Measurements from ENCODE around the gene CES1.

DNA sequence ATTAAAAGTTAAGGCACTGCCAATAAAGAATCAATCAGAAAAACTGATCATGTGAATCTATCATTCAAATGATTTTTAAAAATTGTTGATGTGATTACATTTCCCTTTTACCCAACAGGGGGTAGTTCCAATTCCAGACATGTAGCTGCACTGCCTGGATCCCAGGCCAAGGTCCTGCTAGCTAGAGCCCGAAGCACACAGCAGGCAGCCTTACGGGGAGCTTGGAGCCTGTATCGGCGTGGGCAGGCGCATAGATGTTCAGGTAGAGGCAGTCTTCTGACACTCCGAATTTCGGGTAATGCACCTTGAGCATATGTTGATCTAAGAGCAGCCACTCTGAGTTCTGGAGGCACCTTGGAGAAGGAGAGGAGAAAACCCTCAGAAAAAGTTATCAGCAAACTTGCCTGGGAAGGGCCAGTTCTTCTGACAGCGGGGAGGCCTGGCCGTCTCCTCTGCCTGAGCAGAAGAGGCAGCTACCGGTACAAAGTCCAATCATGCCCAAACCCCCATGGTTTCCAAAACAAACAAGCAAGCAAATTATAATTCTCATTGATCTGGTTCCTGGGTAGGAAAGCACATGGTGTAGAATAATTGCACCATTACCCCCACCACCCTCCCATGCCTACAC lies 38.6 kb upstream of the CES1 start:
- no peak for TF ChIP-seq JUN (CRISPR knock-in tag; IDR thresholded peaks at IDR 0.05)
- no peak for TF ChIP-seq CTCF (IDR thresholded peaks at IDR 0.05)
- no peak for TF ChIP-seq ZNF532 (CRISPR knock-in tag; IDR thresholded peaks at IDR 0.05; ENCODE audit: borderline replicate concordance)
- TF ChIP-seq TCF7 (CRISPR knock-in tag; IDR thresholded peaks at IDR 0.05; ENCODE audit: low read depth): no peak
- TF ChIP-seq ELF4 (CRISPR knock-in tag; IDR thresholded peaks at IDR 0.05; ENCODE audit: low read depth): no peak
- no peak for TF ChIP-seq USF2 (CRISPR knock-in tag; IDR thresholded peaks at IDR 0.05)
- TF ChIP-seq ZNF263 (CRISPR knock-in tag; IDR thresholded peaks at IDR 0.05; ENCODE audit: low read depth): no peak
- TF ChIP-seq HMGA2 (CRISPR knock-in tag; IDR thresholded peaks at IDR 0.05): no peak
- TF ChIP-seq CBFB (CRISPR knock-in tag; IDR thresholded peaks at IDR 0.05; ENCODE audit: low read depth): no peak
- TF ChIP-seq, protein P1, sequence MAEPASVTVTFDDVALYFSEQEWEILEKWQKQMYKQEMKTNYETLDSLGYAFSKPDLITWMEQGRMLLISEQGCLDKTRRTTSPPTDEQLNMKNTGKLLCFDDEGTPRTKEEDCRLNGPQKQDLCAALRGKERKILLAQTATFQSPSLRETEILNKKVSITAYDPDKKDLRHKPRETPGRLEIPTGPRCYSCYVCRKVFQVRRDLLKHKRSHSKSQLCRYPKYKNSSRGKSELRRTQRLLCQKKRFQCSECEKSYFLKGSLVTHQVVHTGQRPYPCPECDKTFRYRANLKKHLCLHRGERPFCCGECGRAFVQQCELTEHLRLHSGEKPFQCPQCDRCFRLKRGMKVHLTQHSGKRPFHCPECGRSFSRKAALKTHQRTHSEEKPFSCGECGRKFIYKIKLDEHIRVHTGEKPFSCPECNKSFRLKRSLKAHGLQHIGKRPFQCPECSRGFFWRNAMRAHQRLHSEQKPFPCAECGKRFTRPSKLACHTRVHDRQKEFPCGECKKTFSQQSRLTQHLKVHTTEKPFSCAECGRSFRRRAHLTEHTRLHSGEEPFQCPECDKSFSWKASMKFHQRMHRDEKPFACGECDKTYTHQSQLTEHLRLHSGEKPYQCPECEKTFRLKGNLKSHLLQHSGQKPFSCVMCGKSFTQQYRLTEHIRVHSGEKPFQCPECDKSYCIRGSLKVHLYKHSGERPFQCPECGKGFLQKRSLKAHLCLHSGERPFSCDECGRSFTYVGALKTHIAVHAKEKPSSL (CRISPR knock-in tag; conservative IDR thresholded peaks at IDR 0.05): no peak
- no peak for TF ChIP-seq ZBTB43 (CRISPR knock-in tag; IDR thresholded peaks at IDR 0.05)
